Measurements from ENCODE around the gene DNAH11. TPM values are rescaled to one million over a fixed set of nuclear protein-coding genes. Genes with fewer than 3 reads are reported as not detected.

The DNAH11 gene
- total RNA-seq, 1 experiment from 2014 or later: 0.39 TPM

DNA sequence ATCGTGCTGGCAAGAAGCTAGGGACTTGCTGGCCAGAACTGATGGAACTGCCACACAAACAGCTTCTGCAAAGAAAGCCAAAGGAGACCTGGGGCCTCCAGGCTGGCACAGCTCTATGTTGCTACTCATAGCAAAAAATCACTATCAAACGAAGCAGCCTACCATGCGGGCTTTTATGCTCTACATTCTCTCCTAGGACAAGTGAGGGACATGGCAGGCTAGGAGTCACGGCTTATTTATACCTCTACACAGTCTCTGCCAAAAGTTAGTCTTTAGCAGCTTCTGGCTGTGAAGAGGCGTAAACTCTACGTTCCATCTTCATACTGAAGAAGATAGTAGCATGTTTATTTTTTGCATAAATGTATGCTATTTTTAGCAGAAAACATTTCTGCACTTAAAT is 367.4 kb downstream of the DNAH11 start:
- Histone ChIP-seq H3K9ac (ENCODE audit: low read length) (no peak overlapping the region), H3K4me2 (ENCODE audit: low read length) (no peak overlapping the region), H3K36me3 (ENCODE audit: control insufficient read depth in 1 of 2, insufficient read depth in 2 of 2, low read length in 2 of 2) (peaks cover 42 to 50% of the 10 kb centered on the region in 2 experiments; a peak in 3 of 4 replicates), H3K79me2 (ENCODE audit: insufficient read depth, low read length) (peaks cover 12% of the 10 kb centered on the region; the same call in 1 of the 2 replicates), H2AFZ (ENCODE audit: low read depth, low read length, poor library complexity, severe bottlenecking) (no peak overlapping the region), H3K9me2 (ENCODE audit: insufficient read depth) (no peaks in the 10 kb centered on the region), H3K4me1 (ENCODE audit: control insufficient read depth in 1 of 2, insufficient read depth in 2 of 2, low read length in 2 of 2) (no peaks in the 10 kb centered on the region), H4K20me1 (ENCODE audit: insufficient read depth) (no peaks in the 10 kb centered on the region), H3K4me3 (replicated peaks in 1 of 2; ENCODE audit: low read depth in 1 of 2, low read length in 2 of 2) (no peak overlapping the region), H3K27me3 (ENCODE audit: insufficient read depth, low read length) (no peaks in the 10 kb centered on the region), H3K27ac (ENCODE audit: low read depth, low read length) (no peak overlapping the region), H3K9me3 (ENCODE audit: control insufficient read depth in 1 of 2, insufficient read depth in 1 of 2, low read depth in 1 of 2, low read length in 2 of 2) (no peaks in the 10 kb centered on the region)
- RAD21 ChIA-PET (ENCODE audit: low non-redundant PET in 1 of 2, low total read pairs in 2 of 2, uncharacterized antibody in 2 of 2, unreplicated experiment in 2 of 2): no interaction called here
- TF ChIP-seq SRF (IDR thresholded peaks at IDR 0.05; ENCODE audit: low read depth) (no peak), YY1 (IDR thresholded peaks at IDR 0.05; ENCODE audit: extremely low read depth, insufficient replicate concordance, low read depth, low read length) (no peak), EGR1 (IDR thresholded peaks at IDR 0.05; ENCODE audit: low read depth) (no peak), JUND (IDR thresholded peaks at IDR 0.05) (no peak), RAD21 (IDR thresholded peaks at IDR 0.05; ENCODE audit: low read depth) (no peak), SP1 (IDR thresholded peaks at IDR 0.05; ENCODE audit: low read depth) (no peak), ZNF274 (IDR thresholded peaks at IDR 0.05; ENCODE audit: low read depth, low read length) (no peak), CBX3 (IDR thresholded peaks at IDR 0.05; ENCODE audit: low read depth) (no peak), FOSL1 (IDR thresholded peaks at IDR 0.05; ENCODE audit: low read depth) (no peak)
- TF ChIP-seq, protein P1, sequence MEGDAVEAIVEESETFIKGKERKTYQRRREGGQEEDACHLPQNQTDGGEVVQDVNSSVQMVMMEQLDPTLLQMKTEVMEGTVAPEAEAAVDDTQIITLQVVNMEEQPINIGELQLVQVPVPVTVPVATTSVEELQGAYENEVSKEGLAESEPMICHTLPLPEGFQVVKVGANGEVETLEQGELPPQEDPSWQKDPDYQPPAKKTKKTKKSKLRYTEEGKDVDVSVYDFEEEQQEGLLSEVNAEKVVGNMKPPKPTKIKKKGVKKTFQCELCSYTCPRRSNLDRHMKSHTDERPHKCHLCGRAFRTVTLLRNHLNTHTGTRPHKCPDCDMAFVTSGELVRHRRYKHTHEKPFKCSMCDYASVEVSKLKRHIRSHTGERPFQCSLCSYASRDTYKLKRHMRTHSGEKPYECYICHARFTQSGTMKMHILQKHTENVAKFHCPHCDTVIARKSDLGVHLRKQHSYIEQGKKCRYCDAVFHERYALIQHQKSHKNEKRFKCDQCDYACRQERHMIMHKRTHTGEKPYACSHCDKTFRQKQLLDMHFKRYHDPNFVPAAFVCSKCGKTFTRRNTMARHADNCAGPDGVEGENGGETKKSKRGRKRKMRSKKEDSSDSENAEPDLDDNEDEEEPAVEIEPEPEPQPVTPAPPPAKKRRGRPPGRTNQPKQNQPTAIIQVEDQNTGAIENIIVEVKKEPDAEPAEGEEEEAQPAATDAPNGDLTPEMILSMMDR (IDR thresholded peaks at IDR 0.05 in 2 of 3, conservative IDR thresholded peaks at IDR 0.05 in 1 of 3; ENCODE audit: borderline replicate concordance in 1 of 3, insufficient read depth in 1 of 3, low read depth in 2 of 3, low read length in 2 of 3): no peak
- TF ChIP-seq, protein P2, sequence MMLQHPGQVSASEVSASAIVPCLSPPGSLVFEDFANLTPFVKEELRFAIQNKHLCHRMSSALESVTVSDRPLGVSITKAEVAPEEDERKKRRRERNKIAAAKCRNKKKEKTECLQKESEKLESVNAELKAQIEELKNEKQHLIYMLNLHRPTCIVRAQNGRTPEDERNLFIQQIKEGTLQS (IDR thresholded peaks at IDR 0.05): no peak
- ATAC-seq (no peak), DNase-seq (ENCODE audit: low read depth, low spot score) (no peak)
- POLR2A ChIA-PET: no interaction called here
- intact Hi-C loops (cut with micrococcal nuclease): no loop called here
- no TSS peak for BruUV-seq (replicated peaks)
- CTCF ChIA-PET: no interaction called here

Measured in HCT116 (cell line).